ENCODE measurements around the gene MTMR12.

MTMR12 gene

GRCh38 chr5:32245742-32246141 lies 67.0 kb downstream of the MTMR12 start:
- no peak overlapping the region for H3K23ac ChIP-seq (ENCODE audit: low read length)
- no peak overlapping the region for H4K8ac ChIP-seq (ENCODE audit: low read depth, low read length)
- no peak overlapping the region for H3K27ac ChIP-seq (ENCODE audit: low read depth, low read length)
- H3K36me3 ChIP-seq (ENCODE audit: control insufficient read depth, insufficient read depth, low read length): peaks cover 2% of the 10 kb centered on the region
- no peak overlapping the region for H3K56ac ChIP-seq (ENCODE audit: low read length)
- no peaks in the 10 kb centered on the region for H3K79me1 ChIP-seq (ENCODE audit: low read length)
- no peaks in the 10 kb centered on the region for H3K27me3 ChIP-seq (ENCODE audit: insufficient read depth, low read length, poor library complexity)
- H3K4me3 ChIP-seq (ENCODE audit: low read length): no peak overlapping the region
- H3K4me1 ChIP-seq (ENCODE audit: control insufficient read depth, low read depth, low read length): no peaks in the 10 kb centered on the region
- no peaks in the 10 kb centered on the region for H3K79me2 ChIP-seq (ENCODE audit: control insufficient read depth, insufficient read depth, low read length)
- H2BK5ac ChIP-seq (ENCODE audit: low read length): no peak overlapping the region
- H3K4me2 ChIP-seq (ENCODE audit: low read length): no peak overlapping the region
- no peak overlapping the region for H3K18ac ChIP-seq (ENCODE audit: low read length)
- no CpG with 5 or more reads among the region's 1 CpG for WGBS (ENCODE audit: extremely low coverage, insufficient coverage, low lambda C conversion rate)
- no peak overlapping the region for H2BK15ac ChIP-seq (replicated peaks; ENCODE audit: low read depth)
- DNase-seq: no peak
- H3K4ac ChIP-seq (ENCODE audit: low read depth, low read length): no peak overlapping the region
- no peak overlapping the region for H3K9ac ChIP-seq (ENCODE audit: low read length)
- no peak overlapping the region for H4K5ac ChIP-seq (ENCODE audit: low read length)
- H2AK5ac ChIP-seq (ENCODE audit: low read length): no peak overlapping the region
- H2BK120ac ChIP-seq (ENCODE audit: low read depth, low read length): no peak overlapping the region

GRCh38 chr5:32244017-32244416 lies 68.7 kb downstream of the MTMR12 start:
- Histone ChIP-seq H3K4me1 (ENCODE audit: control insufficient read depth, low read depth, low read length) (no peaks in the 10 kb centered on the region), H3K27me3 (ENCODE audit: insufficient read depth, low read length, poor library complexity) (no peaks in the 10 kb centered on the region), H3K27ac (ENCODE audit: low read depth, low read length) (no peak overlapping the region), H2AK5ac (ENCODE audit: low read length) (no peak overlapping the region), H3K4me2 (ENCODE audit: low read length) (no peak overlapping the region), H3K79me1 (ENCODE audit: low read length) (no peaks in the 10 kb centered on the region), H4K8ac (ENCODE audit: low read depth, low read length) (no peak overlapping the region), H3K36me3 (ENCODE audit: control insufficient read depth, insufficient read depth, low read length) (peaks cover 2% of the 10 kb centered on the region), H2BK120ac (ENCODE audit: low read depth, low read length) (no peak overlapping the region), H3K4me3 (ENCODE audit: low read length) (no peak overlapping the region), H3K9ac (ENCODE audit: low read length) (no peak overlapping the region), H3K18ac (ENCODE audit: low read length) (no peak overlapping the region), H3K56ac (ENCODE audit: low read length) (no peak overlapping the region), H4K5ac (ENCODE audit: low read length) (no peak overlapping the region), H2BK5ac (ENCODE audit: low read length) (no peak overlapping the region), H2BK15ac (replicated peaks; ENCODE audit: low read depth) (no peak overlapping the region), H3K79me2 (ENCODE audit: control insufficient read depth, insufficient read depth, low read length) (no peaks in the 10 kb centered on the region), H3K23ac (ENCODE audit: low read length) (no peak overlapping the region), H3K4ac (ENCODE audit: low read depth, low read length) (no peak overlapping the region)
- WGBS (ENCODE audit: extremely low coverage, insufficient coverage, low lambda C conversion rate): no CpG with 5 or more reads among the region's 6 CpGs
- DNase-seq: peak; percentile 19

- Histone ChIP-seq H3K27me3 (ENCODE audit: insufficient read depth, low read length, poor library complexity) (no peaks in the 10 kb centered on the region), H2AK5ac (ENCODE audit: low read length) (no peak overlapping the region), H3K79me1 (ENCODE audit: low read length) (no peaks in the 10 kb centered on the region), H3K4ac (ENCODE audit: low read depth, low read length) (no peak overlapping the region), H2BK5ac (ENCODE audit: low read length) (no peak overlapping the region), H4K5ac (ENCODE audit: low read length) (no peak overlapping the region), H3K23ac (ENCODE audit: low read length) (no peak overlapping the region), H2BK15ac (replicated peaks; ENCODE audit: low read depth) (no peak overlapping the region), H3K36me3 (ENCODE audit: control insufficient read depth, insufficient read depth, low read length) (no peaks in the 10 kb centered on the region), H2BK120ac (ENCODE audit: low read depth, low read length) (no peak overlapping the region), H4K8ac (ENCODE audit: low read depth, low read length) (no peak overlapping the region), H3K4me3 (ENCODE audit: low read length) (no peak overlapping the region), H3K4me1 (ENCODE audit: control insufficient read depth, low read depth, low read length) (no peaks in the 10 kb centered on the region), H3K4me2 (ENCODE audit: low read length) (no peak overlapping the region), H3K79me2 (ENCODE audit: control insufficient read depth, insufficient read depth, low read length) (no peaks in the 10 kb centered on the region), H3K18ac (ENCODE audit: low read length) (no peak overlapping the region), H3K27ac (ENCODE audit: low read depth, low read length) (no peak overlapping the region), H3K56ac (ENCODE audit: low read length) (no peak overlapping the region), H3K9ac (ENCODE audit: low read length) (no peak overlapping the region)
- no peak for DNase-seq
- WGBS (ENCODE audit: extremely low coverage, insufficient coverage, low lambda C conversion rate): no CpG with 5 or more reads among the region's 7 CpGs
These were observed 71.5 kb downstream of the MTMR12 start for GRCh38 chr5:32241034-32241783.

GRCh38 chr5:32239385-32239784 lies 73.4 kb downstream of the MTMR12 start:
- Histone ChIP-seq H3K4me3 (ENCODE audit: low read length) (no peak overlapping the region), H4K8ac (ENCODE audit: low read depth, low read length) (no peak overlapping the region), H2BK5ac (ENCODE audit: low read length) (no peak overlapping the region), H3K27ac (ENCODE audit: low read depth, low read length) (no peak overlapping the region), H2AK5ac (ENCODE audit: low read length) (no peak overlapping the region), H2BK120ac (ENCODE audit: low read depth, low read length) (no peak overlapping the region), H3K56ac (ENCODE audit: low read length) (no peak overlapping the region), H3K79me2 (ENCODE audit: control insufficient read depth, insufficient read depth, low read length) (no peaks in the 10 kb centered on the region), H3K23ac (ENCODE audit: low read length) (no peak overlapping the region), H3K4me2 (ENCODE audit: low read length) (no peak overlapping the region), H3K4ac (ENCODE audit: low read depth, low read length) (no peak overlapping the region), H2BK15ac (replicated peaks; ENCODE audit: low read depth) (no peak overlapping the region), H3K18ac (ENCODE audit: low read length) (no peak overlapping the region), H4K5ac (ENCODE audit: low read length) (no peak overlapping the region), H3K36me3 (ENCODE audit: control insufficient read depth, insufficient read depth, low read length) (no peaks in the 10 kb centered on the region), H3K4me1 (ENCODE audit: control insufficient read depth, low read depth, low read length) (no peaks in the 10 kb centered on the region), H3K79me1 (ENCODE audit: low read length) (no peaks in the 10 kb centered on the region), H3K27me3 (ENCODE audit: insufficient read depth, low read length, poor library complexity) (no peaks in the 10 kb centered on the region), H3K9ac (ENCODE audit: low read length) (no peak overlapping the region)
- DNase-seq: no peak
- WGBS (ENCODE audit: extremely low coverage, insufficient coverage, low lambda C conversion rate): no CpG with 5 or more reads among the region's 5 CpGs

GRCh38 chr5:32233696-32234447 lies 78.9 kb downstream of the MTMR12 start:
- H2BK5ac ChIP-seq (ENCODE audit: low read length): no peak overlapping the region
- no peaks in the 10 kb centered on the region for H3K4me1 ChIP-seq (ENCODE audit: control insufficient read depth, low read depth, low read length)
- no peak overlapping the region for H3K18ac ChIP-seq (ENCODE audit: low read length)
- no peak overlapping the region for H2AK5ac ChIP-seq (ENCODE audit: low read length)
- H3K23ac ChIP-seq (ENCODE audit: low read length): no peak overlapping the region
- no peak overlapping the region for H3K4me3 ChIP-seq (ENCODE audit: low read length)
- no peak overlapping the region for H3K27ac ChIP-seq (ENCODE audit: low read depth, low read length)
- no peak overlapping the region for H4K8ac ChIP-seq (ENCODE audit: low read depth, low read length)
- H2BK120ac ChIP-seq (ENCODE audit: low read depth, low read length): no peak overlapping the region
- H4K5ac ChIP-seq (ENCODE audit: low read length): no peak overlapping the region
- no peaks in the 10 kb centered on the region for H3K79me1 ChIP-seq (ENCODE audit: low read length)
- H3K79me2 ChIP-seq (ENCODE audit: control insufficient read depth, insufficient read depth, low read length): no peaks in the 10 kb centered on the region
- H2BK15ac ChIP-seq (replicated peaks; ENCODE audit: low read depth): no peak overlapping the region
- H3K36me3 ChIP-seq (ENCODE audit: control insufficient read depth, insufficient read depth, low read length): no peaks in the 10 kb centered on the region
- H3K4me2 ChIP-seq (ENCODE audit: low read length): no peak overlapping the region
- H3K27me3 ChIP-seq (ENCODE audit: insufficient read depth, low read length, poor library complexity): no peaks in the 10 kb centered on the region
- H3K4ac ChIP-seq (ENCODE audit: low read depth, low read length): no peak overlapping the region
- no peak overlapping the region for H3K56ac ChIP-seq (ENCODE audit: low read length)
- no peak for DNase-seq
- no peak overlapping the region for H3K9ac ChIP-seq (ENCODE audit: low read length)
- WGBS (ENCODE audit: extremely low coverage, insufficient coverage, low lambda C conversion rate): no CpG with 5 or more reads among the region's 10 CpGs

All from mesendoderm (in vitro differentiated cells).